GM18511 (cell line): Measurements from ENCODE around the gene DYNC2I2.
"Not testable (repeated sequence)": the region's sequence is repeated elsewhere in the genome, so short reads cannot be mapped to it uniquely, and the experiment has no call there.

Source experiments
- ATAC-seq: cut with Tn5 transposase; IDR thresholded peaks from one replicate; pipeline ENCODE4 v1.9.1; 2021; ENCODE audit warnings: mild to moderate bottlenecking, moderate library complexity; ENCODE audit not compliant: unreplicated experiment

Gene DYNC2I2

GRCh38 chr9:128687453-128687852, 30.8 kb upstream of the DYNC2I2 start:
- ATAC-seq = no peak

- no peak for ATAC-seq
These were observed 29.2 kb upstream of the DYNC2I2 start for GRCh38 chr9:128685636-128686489.

GRCh38 chr9:128684325-128685199, 27.9 kb upstream of the DYNC2I2 start:
- ATAC-seq = peak; percentile 54

- ATAC-seq = peak; percentile 9
These were observed 27.3 kb upstream of the DYNC2I2 start for GRCh38 chr9:128684065-128684324.

- no peak for ATAC-seq
These were observed 26.9 kb upstream of the DYNC2I2 start for GRCh38 chr9:128683340-128684064.

- no peak for ATAC-seq
These were observed 21.1 kb upstream of the DYNC2I2 start for GRCh38 chr9:128677794-128678193.

- ATAC-seq = no peak
These were observed 18.7 kb upstream of the DYNC2I2 start for GRCh38 chr9:128675382-128675781.

- no peak for ATAC-seq
These were observed 13.1 kb upstream of the DYNC2I2 start for GRCh38 chr9:128669786-128670185.

- not testable (repeated sequence) for ATAC-seq
These were observed 9.9 kb upstream of the DYNC2I2 start for GRCh38 chr9:128666481-128666941.

- no peak for ATAC-seq
These were observed 1.1 kb upstream of the DYNC2I2 start for GRCh38 chr9:128657796-128658195.

- ATAC-seq = no peak
These were observed 677 bp upstream of the DYNC2I2 start for GRCh38 chr9:128657344-128657704.

- no peak for ATAC-seq
These were observed 2.2 kb downstream of the DYNC2I2 start for GRCh38 chr9:128654481-128654880.

GRCh38 chr9:128653908-128654307, 2.7 kb downstream of the DYNC2I2 start:
- ATAC-seq = no peak

- ATAC-seq = no peak
These were observed 4.8 kb downstream of the DYNC2I2 start for GRCh38 chr9:128651798-128652197.

GRCh38 chr9:128648206-128648605, 8.4 kb downstream of the DYNC2I2 start:
- ATAC-seq = not testable (repeated sequence)

- ATAC-seq = peak; percentile 82
These were observed 12.9 kb downstream of the DYNC2I2 start for GRCh38 chr9:128643519-128644300.

GRCh38 chr9:128642675-128643245, 13.9 kb downstream of the DYNC2I2 start:
- ATAC-seq = no peak

- ATAC-seq = no peak
These were observed 16.0 kb downstream of the DYNC2I2 start for GRCh38 chr9:128640603-128641002.

- ATAC-seq = no peak
These were observed 18.1 kb downstream of the DYNC2I2 start for GRCh38 chr9:128638580-128638979.

- no peak for ATAC-seq
These were observed 19.0 kb downstream of the DYNC2I2 start for GRCh38 chr9:128637656-128638055.
